Prostate gland (tissue), 2 donors: Measurements from ENCODE around the gene PLEKHH2.

ENCODE experiments used
- CTCF ChIP-seq, 4 experiments: fragments of 200-600 bp in 2 of 4; fragments of 450-650 bp in 2 of 4; sonication (generic) in 2 of 4; IDR thresholded peaks; 1 replicate in 3 of 4; 2 replicates in 1 of 4; pipeline ENCODE4 v1.5.1; 2016 to 2019; ENCODE audit warnings: antibody characterized with exemption in 4 of 4, mild to moderate bottlenecking in 2 of 4, moderate library complexity in 2 of 4
- POLR2A ChIP-seq: fragments of 450-650 bp; IDR thresholded peaks from one replicate; pipeline ENCODE4 v1.6.1; 2016; ENCODE audit warnings: antibody characterized with exemption, mild to moderate bottlenecking

DNA sequence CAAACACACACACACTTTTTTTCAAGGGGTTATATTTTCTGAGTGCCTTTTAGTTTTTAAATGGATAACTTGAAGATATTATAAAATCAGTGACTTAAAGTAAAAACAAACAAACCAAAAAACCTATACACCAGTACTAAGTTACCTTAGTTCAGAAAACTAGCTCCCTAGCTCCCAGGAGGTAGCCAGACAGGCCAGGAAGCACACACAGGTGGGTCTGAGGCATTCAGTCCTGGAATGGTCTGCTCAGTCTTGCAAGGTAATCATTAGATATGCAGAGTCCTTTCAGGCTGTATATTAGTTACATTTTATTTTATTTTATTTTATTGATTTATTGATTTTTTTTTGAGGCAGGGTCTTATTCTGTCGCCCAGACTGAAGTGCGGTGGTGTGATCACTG is 126.0 kb downstream of the PLEKHH2 start:
- TF ChIP-seq POLR2A = no peak
- TF ChIP-seq CTCF (IDR thresholded peaks at IDR 0.05) = no peak
